K562 (cell line): ENCODE measurements around the gene HJV. TPM values are rescaled to one million over a fixed set of nuclear protein-coding genes. Genes with fewer than 3 reads are reported as not detected.

Source experiments
- ATF1 ChIP-seq, 2 experiments: fragments of 450-650 bp in 1 of 2; IDR thresholded peaks; 2 replicates each; pipeline ENCODE4 v1.6.1; 2016; ENCODE audit warnings: missing compliant biosample characterization in 1 of 2, missing genetic modification characterization in 1 of 2
- CCNT2 ChIP-seq: IDR thresholded peaks from 2 replicates; pipeline ENCODE4 v1.6.1; 2011; ENCODE audit warnings: borderline replicate concordance, low read depth, mild to moderate bottlenecking, moderate library complexity, mixed read lengths, low read length; ENCODE audit not compliant: insufficient read length; ENCODE audit errors: extremely low read depth
- KHSRP ChIP-seq: fragments of 450-650 bp; IDR thresholded peaks from 2 replicates; pipeline ENCODE4 v1.6.1; 2017
- MEIS2 ChIP-seq: fragments of 450-650 bp; IDR thresholded peaks from 2 replicates; pipeline ENCODE4 v1.6.1; 2014; ENCODE audit warnings: mild to moderate bottlenecking; ENCODE audit not compliant: partially characterized antibody
- MTA2 ChIP-seq: fragments of 450-650 bp; IDR thresholded peaks from 2 replicates; pipeline ENCODE4 v1.6.1; 2016; ENCODE audit warnings: low read depth
- PKNOX1 ChIP-seq: fragments of 450-650 bp; IDR thresholded peaks from 2 replicates; pipeline ENCODE4 v1.6.1; 2016
- PPARD ChIP-seq: fragments of 250-450 bp; sonication (Bioruptor Pico); IDR thresholded peaks from 2 replicates; pipeline ENCODE4 v1.8.0; 2022; ENCODE audit warnings: inconsistent platforms, mild to moderate bottlenecking, moderate library complexity
- PTTG1 ChIP-seq: fragments of 450-650 bp; IDR thresholded peaks from 2 replicates; pipeline ENCODE4 v1.6.1; 2016; ENCODE audit warnings: low read depth, mild to moderate bottlenecking, missing genetic modification characterization, missing compliant biosample characterization
- PURB ChIP-seq: sonication (generic); formaldehyde crosslinking; IDR thresholded peaks from 2 replicates; pipeline ENCODE4 v1.9.0; 2021; ENCODE audit warnings: low read depth, mild to moderate bottlenecking, missing genetic modification reagents
- RFX5 ChIP-seq: IDR thresholded peaks from 2 replicates; pipeline ENCODE4 v1.6.1; 2011; ENCODE audit warnings: low read depth, mild to moderate bottlenecking, improper control_type of control experiment, low read length
- SAP30 ChIP-seq: fragments of 200-600 bp; sonication (generic); IDR thresholded peaks from 2 replicates; pipeline ENCODE4 v1.6.1; 2012; ENCODE audit warnings: borderline replicate concordance, low read depth, mild to moderate bottlenecking, moderate library complexity, low read length, control low read depth, inconsistent platforms; ENCODE audit not compliant: insufficient read depth, poor library complexity, severe bottlenecking
- SLC30A9 ChIP-seq: fragments of 250-450 bp; sonication (Bioruptor Pico); IDR thresholded peaks from 2 replicates; pipeline ENCODE4 v1.8.0; 2022; ENCODE audit warnings: mild to moderate bottlenecking, moderate library complexity
- TAL1 ChIP-seq: fragments of 450-650 bp; IDR thresholded peaks from 2 replicates; pipeline ENCODE4 v1.6.1; 2016; ENCODE audit warnings: mild to moderate bottlenecking
- TGIF2 ChIP-seq: sonication (generic); formaldehyde crosslinking; IDR thresholded peaks from 2 replicates; pipeline ENCODE4 v1.8.1; 2022; ENCODE audit warnings: mild to moderate bottlenecking, missing genetic modification reagents, moderate library complexity
- TRIM28 ChIP-seq: fragments of 450-650 bp; IDR thresholded peaks from 2 replicates; pipeline ENCODE4 v1.6.1; 2017
- USF2 ChIP-seq: sonication (generic); formaldehyde crosslinking; IDR thresholded peaks from 2 replicates; pipeline ENCODE4 v1.5.0; 2020; ENCODE audit warnings: missing genetic modification reagents
- YY1 ChIP-seq, 3 experiments: IDR thresholded peaks; 2 replicates each; pipeline ENCODE4 v1.6.1; 2011; ENCODE audit warnings: low read length in 2 of 3, mild to moderate bottlenecking in 2 of 3, moderate library complexity in 2 of 3, borderline replicate concordance in 1 of 3, control low read depth in 1 of 3, low read depth in 1 of 3; ENCODE audit not compliant: insufficient read depth in 3 of 3, insufficient replicate concordance in 2 of 3, control insufficient read depth in 1 of 3, insufficient read length in 1 of 3; ENCODE audit errors: extremely low read depth in 1 of 3
- ZC3H8 ChIP-seq: fragments of 450-650 bp; IDR thresholded peaks from 2 replicates; pipeline ENCODE4 v1.6.1; 2017
- polyA plus RNA-seq, 8 experiments: library from polyadenylated mRNA; depleted of rRNA in 4 of 8; stranded (reverse) in 5 of 8; unstranded in 3 of 8; fragments of >200 nt; fragmentation: Nextera tagmentation in 2 of 8; fragmentation: Illumina TruSeq in 1 of 8; extraction: Ambion mirVana in 2 of 8; extraction: Trizol in 1 of 8; gene quantifications; 2 replicates each; pipeline versions ENCODE4 v1.2.1 to v1.2.3, GENCODE V29; 2011 to 2014; ENCODE audit warnings: inconsistent platforms in 1 of 8, missing spikeins in 1 of 8
- total RNA-seq, 7 experiments: library from RNA; depleted of rRNA in 6 of 7; stranded (reverse); fragments of >200 nt in 6 of 7; fragmentation: Illumina TruSeq in 2 of 7; extraction: Trizol in 2 of 7; gene quantifications; 2 replicates each; pipeline versions ENCODE4 v1.2.1 to v1.2.3, GENCODE V29; 2011 to 2021; ENCODE audit warnings: low replicate concordance in 1 of 7
- TF ChIP-seq, protein P1 (sequence below): fragments of 450-650 bp; IDR thresholded peaks from 2 replicates; pipeline ENCODE4 v1.7.1; 2018; ENCODE audit warnings: mild to moderate bottlenecking, low read depth; ENCODE audit not compliant: partially characterized antibody
- TF ChIP-seq, protein P2 (sequence below), 2 experiments: fragments of 450-650 bp; IDR thresholded peaks; 2 replicates each; pipeline ENCODE4 v1.6.1; 2016

The HJV gene
- total and polyA plus RNA-seq, 9 of the 15 experiments (the other 6 are each of a cell fraction or from before 2014, with no cell fraction given), result 1.0 to 6.6 (median 2.4) TPM

- TF ChIP-seq PURB (CRISPR knock-in tag) (no peak), YY1 (IDR thresholded peaks at IDR 0.05; ENCODE audit: borderline replicate concordance in 1 of 3, control insufficient read depth in 1 of 3, extremely low read depth in 1 of 3, insufficient read depth in 3 of 3, insufficient read length in 1 of 3, insufficient replicate concordance in 2 of 3, low read depth in 1 of 3, low read length in 2 of 3) (no peak), CCNT2 (no peak), ZC3H8 (no peak), MEIS2 (peak; percentile 35), KHSRP (no peak), PKNOX1 (peak; percentile 78), PTTG1 (tag) (0 out of 2 replicates have a peak, but pooled peaks have one; percentile 46), SLC30A9 (CRISPR knock-in tag) (no peak), SAP30 (peak; percentile 57), RFX5 (no peak), TAL1 (no peak), MTA2 (peak; percentile 28; the same call in 1 of the 2 replicates), PPARD (CRISPR knock-in tag) (no peak), USF2 (CRISPR knock-in tag) (no peak), TGIF2 (CRISPR knock-in tag) (no peak), ATF1 (CRISPR knock-in tag; IDR thresholded peaks at IDR 0.05) (no peak), ATF1 (tag; IDR thresholded peaks at IDR 0.05) (peak; percentile 86), TRIM28 (peak; percentile 18; the same call in 1 of the 2 replicates)
- TF ChIP-seq, protein P1, sequence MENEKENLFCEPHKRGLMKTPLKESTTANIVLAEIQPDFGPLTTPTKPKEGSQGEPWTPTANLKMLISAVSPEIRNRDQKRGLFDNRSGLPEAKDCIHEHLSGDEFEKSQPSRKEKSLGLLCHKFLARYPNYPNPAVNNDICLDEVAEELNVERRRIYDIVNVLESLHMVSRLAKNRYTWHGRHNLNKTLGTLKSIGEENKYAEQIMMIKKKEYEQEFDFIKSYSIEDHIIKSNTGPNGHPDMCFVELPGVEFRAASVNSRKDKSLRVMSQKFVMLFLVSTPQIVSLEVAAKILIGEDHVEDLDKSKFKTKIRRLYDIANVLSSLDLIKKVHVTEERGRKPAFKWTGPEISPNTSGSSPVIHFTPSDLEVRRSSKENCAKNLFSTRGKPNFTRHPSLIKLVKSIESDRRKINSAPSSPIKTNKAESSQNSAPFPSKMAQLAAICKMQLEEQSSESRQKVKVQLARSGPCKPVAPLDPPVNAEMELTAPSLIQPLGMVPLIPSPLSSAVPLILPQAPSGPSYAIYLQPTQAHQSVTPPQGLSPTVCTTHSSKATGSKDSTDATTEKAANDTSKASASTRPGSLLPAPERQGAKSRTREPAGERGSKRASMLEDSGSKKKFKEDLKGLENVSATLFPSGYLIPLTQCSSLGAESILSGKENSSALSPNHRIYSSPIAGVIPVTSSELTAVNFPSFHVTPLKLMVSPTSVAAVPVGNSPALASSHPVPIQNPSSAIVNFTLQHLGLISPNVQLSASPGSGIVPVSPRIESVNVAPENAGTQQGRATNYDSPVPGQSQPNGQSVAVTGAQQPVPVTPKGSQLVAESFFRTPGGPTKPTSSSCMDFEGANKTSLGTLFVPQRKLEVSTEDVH, result no peak
- TF ChIP-seq, protein P2, sequence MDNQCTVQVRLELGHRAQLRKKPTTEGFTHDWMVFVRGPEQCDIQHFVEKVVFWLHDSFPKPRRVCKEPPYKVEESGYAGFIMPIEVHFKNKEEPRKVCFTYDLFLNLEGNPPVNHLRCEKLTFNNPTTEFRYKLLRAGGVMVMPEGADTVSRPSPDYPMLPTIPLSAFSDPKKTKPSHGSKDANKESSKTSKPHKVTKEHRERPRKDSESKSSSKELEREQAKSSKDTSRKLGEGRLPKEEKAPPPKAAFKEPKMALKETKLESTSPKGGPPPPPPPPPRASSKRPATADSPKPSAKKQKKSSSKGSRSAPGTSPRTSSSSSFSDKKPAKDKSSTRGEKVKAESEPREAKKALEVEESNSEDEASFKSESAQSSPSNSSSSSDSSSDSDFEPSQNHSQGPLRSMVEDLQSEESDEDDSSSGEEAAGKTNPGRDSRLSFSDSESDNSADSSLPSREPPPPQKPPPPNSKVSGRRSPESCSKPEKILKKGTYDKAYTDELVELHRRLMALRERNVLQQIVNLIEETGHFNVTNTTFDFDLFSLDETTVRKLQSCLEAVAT (IDR thresholded peaks at IDR 0.05), result peak; percentile 70 to 77; a peak in 3 of 4 replicates
These were observed 42.4 kb downstream of the HJV start (continued) for GRCh38 chr1:145978854-145979745.
